GM12878 (cell line): ENCODE measurements around the gene PRKCQ. TPM values are rescaled to one million over a fixed set of nuclear protein-coding genes. Genes with fewer than 3 reads are reported as not detected.

Experiments
- ATAC-seq: fragments of 200-7000 bp; cut with Tn5 transposase; 3 replicates; pipeline ENCODE4 v1.9.1; 2020; ENCODE audit warnings: mild to moderate bottlenecking, moderate library complexity
- BruUV-seq: library from RNA; stranded (reverse); fragments of 400-500 nt; replicated peaks from 2 replicates; lab custom pipeline; 2021; lab: Mats Ljungman, UMichigan
- CTCF ChIA-PET: fragments of 300-600 bp; sonication (Branson Sonifier 250); formaldehyde crosslinking; extraction: SDS; loops from one replicate; lab custom pipeline; 2021; ENCODE audit warnings: inconsistent platforms; lab: Yijun Ruan, JAX
- POLR2A ChIA-PET: fragments of 350-600 bp; formaldehyde crosslinking; extraction: SDS; loops from one replicate; lab custom pipeline; 2021; ENCODE audit warnings: inconsistent platforms; lab: Charles Lee
- RAD21 ChIA-PET: fragments of 300-600 bp; sonication (Branson Sonifier 250); formaldehyde crosslinking; loops from one replicate; lab custom pipeline; 2023; ENCODE audit warnings: antibody characterized with exemption; ENCODE audit not compliant: unreplicated experiment; lab: Charles Lee
- SMC1A ChIA-PET: fragments of 300-600 bp; sonication (Branson Sonifier 250); formaldehyde crosslinking; loops from one replicate; lab custom pipeline; 2023; ENCODE audit not compliant: unreplicated experiment, uncharacterized antibody; lab: Charles Lee
- DNase-seq: peaks from one replicate; pipeline ENCODE4 v3.0.0-alpha.2; 2011; ENCODE audit warnings: low read depth, low spot score
- FAIRE-seq: peaks from 3 replicates; lab custom pipeline; 2011; peaks lifted over from hg19 to GRCh38; lab: Jason Lieb, UNC
- H2AFZ ChIP-seq: 2 replicates; pipeline ENCODE4 v1.6.0; 2011; ENCODE audit warnings: low read depth, low read length, control low read depth; ENCODE audit not compliant: control insufficient read depth
- H3K27ac ChIP-seq: 2 replicates; pipeline ENCODE4 v1.5.1; 2011; ENCODE audit warnings: control low read depth; ENCODE audit not compliant: control insufficient read depth, insufficient read depth
- H3K27me3 ChIP-seq, 2 experiments: replicated peaks in 1 of 2; 2 replicates each; pipeline versions ENCODE4 v1.6.0 to v1.6.1; 2011; ENCODE audit warnings: low read length in 1 of 2; ENCODE audit not compliant: control insufficient read depth in 2 of 2, insufficient read depth in 2 of 2
- H3K36me3 ChIP-seq, 2 experiments: 2 replicates each; pipeline ENCODE4 v1.5.1; 2011; ENCODE audit warnings: low read length in 1 of 2; ENCODE audit not compliant: control insufficient read depth in 2 of 2, insufficient read depth in 2 of 2
- H3K4me1 ChIP-seq: 2 replicates; pipeline ENCODE4 v1.6.1; 2011; ENCODE audit warnings: mild to moderate bottlenecking, low read length, moderate library complexity, mixed read lengths; ENCODE audit not compliant: control insufficient read depth, insufficient read depth
- H3K4me2 ChIP-seq: 2 replicates; pipeline ENCODE4 v1.6.0; 2011; ENCODE audit warnings: control low read depth; ENCODE audit not compliant: control insufficient read depth, insufficient read depth
- H3K4me3 ChIP-seq: fragments of 200-600 bp; sonication (generic); 2 replicates; pipeline ENCODE4 v1.5.1; 2016
- H3K79me2 ChIP-seq: 2 replicates; pipeline ENCODE4 v1.6.0; 2011; ENCODE audit warnings: low read length; ENCODE audit not compliant: control insufficient read depth, insufficient read depth
- H3K9ac ChIP-seq: 2 replicates; pipeline ENCODE4 v1.8.0; 2011; ENCODE audit warnings: low read length, control low read depth, mixed read lengths; ENCODE audit not compliant: control insufficient read depth, insufficient read depth
- H3K9me3 ChIP-seq: replicated peaks from 3 replicates; pipeline ENCODE4 v1.5.1; 2011; ENCODE audit warnings: mild to moderate bottlenecking, low read length; ENCODE audit not compliant: control insufficient read depth, insufficient read depth
- H4K20me1 ChIP-seq: 2 replicates; pipeline ENCODE4 v1.6.0; 2011; ENCODE audit not compliant: control insufficient read depth, insufficient read depth
- ASH2L ChIP-seq: fragments of 300-600, 200-600 bp; sonication (generic); IDR thresholded peaks from 2 replicates; pipeline ENCODE4 v1.6.1; 2017; ENCODE audit warnings: low read depth, mild to moderate bottlenecking, borderline replicate concordance
- BCL3 ChIP-seq: IDR thresholded peaks from 2 replicates; pipeline ENCODE4 v1.6.1; 2011; ENCODE audit warnings: borderline replicate concordance, low read depth, mild to moderate bottlenecking, moderate library complexity, low read length; ENCODE audit not compliant: insufficient read depth, poor library complexity, severe bottlenecking
- IRF3 ChIP-seq: fragments of 450-650 bp; IDR thresholded peaks from 2 replicates; pipeline ENCODE4 v1.6.1; 2014; ENCODE audit warnings: mild to moderate bottlenecking
- KAT2A ChIP-seq: conservative IDR thresholded peaks from 2 replicates; pipeline ENCODE4 v1.6.1; 2011; ENCODE audit warnings: low read depth, low read length; ENCODE audit not compliant: control insufficient read depth
- KDM1A ChIP-seq: fragments of 200-600 bp; sonication (generic); IDR thresholded peaks from 2 replicates; pipeline ENCODE4 v1.6.1; 2016; ENCODE audit warnings: borderline replicate concordance
- KLF5 ChIP-seq: fragments of 450-650 bp; IDR thresholded peaks from 2 replicates; pipeline ENCODE4 v1.6.1; 2014; ENCODE audit warnings: mild to moderate bottlenecking; ENCODE audit not compliant: partially characterized antibody
- NR2C1 ChIP-seq: fragments of 450-650 bp; IDR thresholded peaks from 2 replicates; pipeline ENCODE4 v1.6.1; 2017; ENCODE audit warnings: antibody characterized with exemption, mild to moderate bottlenecking, moderate library complexity
- RUNX3 ChIP-seq: IDR thresholded peaks from 2 replicates; pipeline ENCODE4 v1.6.1; 2012; ENCODE audit warnings: low read length, inconsistent platforms
- SP1 ChIP-seq: IDR thresholded peaks from one replicate; pipeline ENCODE4 v1.6.1; 2011; ENCODE audit warnings: low read depth, low read length
- SUPT20H ChIP-seq: IDR thresholded peaks from 2 replicates; pipeline ENCODE4 v1.6.1; 2011; ENCODE audit warnings: low read depth, mild to moderate bottlenecking, low read length, moderate library complexity, borderline replicate concordance; ENCODE audit not compliant: control insufficient read depth
- SUZ12 ChIP-seq: fragments of 200-600 bp; sonication (generic); IDR thresholded peaks from one replicate; pipeline ENCODE4 v1.6.1; 2018; ENCODE audit warnings: antibody characterized with exemption, mild to moderate bottlenecking; ENCODE audit not compliant: unreplicated experiment
- TAF1 ChIP-seq: IDR thresholded peaks from 2 replicates; pipeline ENCODE4 v1.6.1; 2011; ENCODE audit warnings: mild to moderate bottlenecking, low read depth, low read length, borderline replicate concordance
- TCF7 ChIP-seq: IDR thresholded peaks from 2 replicates; pipeline ENCODE4 v1.6.1; 2014; ENCODE audit warnings: antibody characterized with exemption, borderline replicate concordance
- YBX1 ChIP-seq: fragments of 450-650 bp; IDR thresholded peaks from 2 replicates; pipeline ENCODE4 v1.6.1; 2016; ENCODE audit warnings: antibody characterized with exemption
- ZNF687 ChIP-seq: fragments of 450-650 bp; IDR thresholded peaks from 2 replicates; pipeline ENCODE4 v1.6.1; 2017; ENCODE audit warnings: mild to moderate bottlenecking, moderate library complexity
- WGBS: methylation state at CpG from one replicate; pipeline ENCODE4 v1.1.6; 2016; ENCODE audit warnings: low lambda C conversion rate; ENCODE audit not compliant: insufficient replicate concordance, insufficient coverage; ENCODE audit errors: missing lambda C conversion rate; 5-methylcytosine and 5-hydroxymethylcytosine counted together
- in situ Hi-C: fragments of 300-500 bp; cut with MboI; formaldehyde crosslinking; loops from 9 replicates; pipeline ENCODE4 v1.14.3; 2018; ENCODE audit warnings: mixed read lengths
- intact Hi-C: fragments of 100-400 bp; cut with micrococcal nuclease; formaldehyde crosslinking; loops from one replicate; pipeline ENCODE4 v1.14.2; 2022; ENCODE audit not compliant: unreplicated experiment
- polyA plus RNA-seq, 11 experiments: library from polyadenylated mRNA; depleted of rRNA in 4 of 11; unstranded in 6 of 11; stranded (reverse) in 5 of 11; fragments of >200 nt; fragmentation: Nextera tagmentation in 4 of 11; fragmentation: Illumina TruSeq in 1 of 11; extraction: Ambion mirVana in 4 of 11; extraction: Trizol in 1 of 11; gene quantifications; 1 replicate in 1 of 11; 2 replicates in 10 of 11; pipeline versions ENCODE4 v1.2.1 to v1.2.3, GENCODE V29; 2011 to 2016; ENCODE audit warnings: inconsistent platforms in 2 of 11, missing spikeins in 2 of 11, low read depth in 1 of 11
- total RNA-seq, 4 experiments: library from RNA; depleted of rRNA in 3 of 4; stranded (reverse); fragments of >200 nt in 3 of 4; fragmentation: Illumina TruSeq in 1 of 4; extraction: Trizol in 1 of 4; gene quantifications; 2 replicates each; pipeline versions ENCODE4 v1.2.1 to v1.2.3, GENCODE V29; 2013 to 2021

PRKCQ gene
- total and polyA plus RNA-seq, 10 of the 15 experiments (the other 5 are each of a cell fraction or from before 2014, with no cell fraction given), result 0.26 to 8.9 (median 0.98) TPM

GRCh38 chr10:6398399-6398798 lies 181.7 kb downstream of the PRKCQ start:
- ChIA-PET POLR2A (interaction anchor here (0.7 to 1.1 kb wide), 3 partner anchors 123 to 196 kb away, joined by 3 to 4 read pairs (median 3); partner anchors contain the start of gene PFKFB3), CTCF (interaction anchor here (0.7 to 8.5 kb wide), 15 partner anchors 10 to 384 kb away, joined by 3 to 217 read pairs (median 4); partner anchors contain the start of gene PFKFB3), SMC1A (interaction anchor here (0.6 to 10.6 kb wide), 19 partner anchors 11 to 768 kb away, joined by 3 to 138 read pairs (median 4); partner anchors contain the start of gene PFKFB3), RAD21 (interaction anchor here (1.0 to 5.0 kb wide), 11 partner anchors 8 to 292 kb away, joined by 3 to 79 read pairs (median 4); partner anchors contain the start of gene PFKFB3)
- Histone ChIP-seq H4K20me1 (no peaks in the 10 kb centered on the region), H3K36me3 (no peaks in the 10 kb centered on the region), H3K79me2 (no peaks in the 10 kb centered on the region), H3K27me3 (peaks cover 0 to 5% of the 10 kb centered on the region in 2 experiments; a peak in 3 of 4 replicates), H3K4me2 (no peak overlapping the region), H3K4me1 (no peaks in the 10 kb centered on the region), H2AFZ (no peak overlapping the region), H3K9me3 (no peaks in the 10 kb centered on the region; the same call in 2 of the 3 replicates), H3K9ac (no peak overlapping the region), H3K4me3 (no peak overlapping the region), H3K27ac (no peak overlapping the region)
- 0% methylated on average over 2 of the region's 2 CpGs for WGBS
- in situ Hi-C loops, result no loop called here
- TF ChIP-seq SUZ12 (no peak), SUPT20H (no peak), KDM1A (no peak), KAT2A (no peak), ASH2L (no peak), TCF7 (no peak), YBX1 (no peak), ZNF687 (no peak), IRF3 (no peak), TAF1 (no peak), BCL3 (no peak), NR2C1 (no peak), KLF5 (no peak), RUNX3 (no peak), SP1 (no peak)
- DNase-seq, result no peak
- no peak for ATAC-seq
- intact Hi-C loops, result no loop called here
- BruUV-seq, result no TSS peak
- no peak for FAIRE-seq
